Epidermal melanocyte (primary cell): ENCODE data around the gene SORL1-AS1.
"Not testable (repeated sequence)": the region's sequence is repeated elsewhere in the genome, so short reads cannot be mapped to it uniquely, and the experiment has no call there.

ENCODE experiments used
- DNase-seq: peaks from one replicate; pipeline ENCODE4 v3.0.0; 2011; ENCODE audit warnings: low spot score; ENCODE audit not compliant: insufficient read length

SORL1-AS1 gene

GRCh38 chr11:121452609-121453150 is at the start of gene SORL1-AS1:
Gene SORL1-AS1 (minus strand): TSS chr11:121452967.
- DNase-seq, result no peak

GRCh38 chr11:121500717-121501116 is 48.0 kb upstream of the SORL1-AS1 start:
- no peak for DNase-seq

GRCh38 chr11:121500275-121500674 is 47.5 kb upstream of the SORL1-AS1 start:
- no peak for DNase-seq

GRCh38 chr11:121499405-121499804 is 46.6 kb upstream of the SORL1-AS1 start:
- no peak for DNase-seq

- no peak for DNase-seq
Measured at GRCh38 chr11:121497176-121497998, 44.6 kb upstream of the SORL1-AS1 start.

- DNase-seq, result no peak
Measured at GRCh38 chr11:121494355-121495099, 41.8 kb upstream of the SORL1-AS1 start.

GRCh38 chr11:121489823-121490222 is 37.1 kb upstream of the SORL1-AS1 start:
- no peak for DNase-seq

- DNase-seq, result no peak
Measured at GRCh38 chr11:121488641-121489040, 35.9 kb upstream of the SORL1-AS1 start.

GRCh38 chr11:121488170-121488569 is 35.4 kb upstream of the SORL1-AS1 start:
- DNase-seq, result no peak

- DNase-seq, result no peak
Measured at GRCh38 chr11:121487191-121487590, 34.4 kb upstream of the SORL1-AS1 start.

GRCh38 chr11:121486054-121486453 is 33.3 kb upstream of the SORL1-AS1 start:
- DNase-seq, result no peak

GRCh38 chr11:121485216-121485615 is 32.4 kb upstream of the SORL1-AS1 start:
- DNase-seq, result no peak

GRCh38 chr11:121483805-121484480 is 31.2 kb upstream of the SORL1-AS1 start:
- no peak for DNase-seq

- DNase-seq, result no peak
Measured at GRCh38 chr11:121482231-121483129, 29.7 kb upstream of the SORL1-AS1 start.

GRCh38 chr11:121481484-121482230 is 28.9 kb upstream of the SORL1-AS1 start:
- not testable (repeated sequence) for DNase-seq

- no peak for DNase-seq
Measured at GRCh38 chr11:121479698-121480238, 27.0 kb upstream of the SORL1-AS1 start.

GRCh38 chr11:121478895-121479697 is 26.3 kb upstream of the SORL1-AS1 start:
- no peak for DNase-seq

- DNase-seq, result no peak
Measured at GRCh38 chr11:121478226-121478894, 25.6 kb upstream of the SORL1-AS1 start.
